ENCODE results near the gene GNB4.

DNA sequence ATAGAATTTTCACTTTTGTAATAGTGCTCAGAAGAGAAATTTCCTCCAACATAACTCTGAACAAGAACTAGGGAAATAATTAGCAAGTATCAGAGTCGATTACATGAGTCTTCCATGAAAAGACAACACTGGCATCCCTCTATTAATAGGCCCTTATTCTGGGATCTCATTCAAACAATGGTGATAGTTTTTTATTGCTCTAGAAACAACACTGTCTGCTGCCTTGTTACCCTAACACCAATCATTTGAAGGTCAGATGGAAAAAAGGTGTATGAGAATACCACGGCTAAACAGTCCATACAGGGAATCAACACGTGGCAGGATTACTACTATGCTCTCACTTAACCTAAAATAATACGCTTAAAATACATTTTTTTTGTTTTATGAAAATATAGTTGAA is 35.9 kb downstream of the GNB4 start:
- TF ChIP-seq, protein P1, sequence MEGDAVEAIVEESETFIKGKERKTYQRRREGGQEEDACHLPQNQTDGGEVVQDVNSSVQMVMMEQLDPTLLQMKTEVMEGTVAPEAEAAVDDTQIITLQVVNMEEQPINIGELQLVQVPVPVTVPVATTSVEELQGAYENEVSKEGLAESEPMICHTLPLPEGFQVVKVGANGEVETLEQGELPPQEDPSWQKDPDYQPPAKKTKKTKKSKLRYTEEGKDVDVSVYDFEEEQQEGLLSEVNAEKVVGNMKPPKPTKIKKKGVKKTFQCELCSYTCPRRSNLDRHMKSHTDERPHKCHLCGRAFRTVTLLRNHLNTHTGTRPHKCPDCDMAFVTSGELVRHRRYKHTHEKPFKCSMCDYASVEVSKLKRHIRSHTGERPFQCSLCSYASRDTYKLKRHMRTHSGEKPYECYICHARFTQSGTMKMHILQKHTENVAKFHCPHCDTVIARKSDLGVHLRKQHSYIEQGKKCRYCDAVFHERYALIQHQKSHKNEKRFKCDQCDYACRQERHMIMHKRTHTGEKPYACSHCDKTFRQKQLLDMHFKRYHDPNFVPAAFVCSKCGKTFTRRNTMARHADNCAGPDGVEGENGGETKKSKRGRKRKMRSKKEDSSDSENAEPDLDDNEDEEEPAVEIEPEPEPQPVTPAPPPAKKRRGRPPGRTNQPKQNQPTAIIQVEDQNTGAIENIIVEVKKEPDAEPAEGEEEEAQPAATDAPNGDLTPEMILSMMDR (IDR thresholded peaks at IDR 0.05; ENCODE audit: low read depth, low read length): no peak
- TF ChIP-seq EZH2phosphoT487 (IDR thresholded peaks at IDR 0.05; ENCODE audit: low read depth): no peak
